ENCODE results near the gene ABCF1. TPM values are rescaled to one million over a fixed set of nuclear protein-coding genes. Genes with fewer than 3 reads are reported as not detected.

Gene ABCF1
- total and polyA plus RNA-seq, 2 of the 8 experiments (the other 6 are each of a cell fraction or from before 2014, with no cell fraction given): 48.8 to 123 TPM

GRCh38 chr6:30619561-30619960 lies 48.3 kb downstream of the ABCF1 start:
- no peak for TF ChIP-seq POLR2AphosphoS5 (IDR thresholded peaks at IDR 0.05; ENCODE audit: low read depth, low read length)
- no peak for TF ChIP-seq TCF12 (IDR thresholded peaks at IDR 0.05; ENCODE audit: low read depth, low read length)
- TF ChIP-seq RAD21 (IDR thresholded peaks at IDR 0.05 in 1 of 2, conservative IDR thresholded peaks at IDR 0.05 in 1 of 2; ENCODE audit: low read depth in 2 of 2, low read length in 2 of 2): no peak
- no peak for TF ChIP-seq JUN (IDR thresholded peaks at IDR 0.05; ENCODE audit: low read depth, low read length)
- TF ChIP-seq SIX5 (IDR thresholded peaks at IDR 0.05; ENCODE audit: low read depth, low read length): no peak
- no peak for TF ChIP-seq NRF1 (IDR thresholded peaks at IDR 0.05; ENCODE audit: low read depth, low read length)
- no peak overlapping the region for H3K18ac ChIP-seq (ENCODE audit: extremely low read depth, low read length)
- no peak overlapping the region for H3K9ac ChIP-seq (replicated peaks in 1 of 4; ENCODE audit: extremely low read depth in 1 of 4, low read depth in 3 of 4, low read length in 3 of 4)
- no peak overlapping the region for H4K91ac ChIP-seq (replicated peaks; ENCODE audit: insufficient read length, low read length)
- H3K27ac ChIP-seq (ENCODE audit: low read depth, low read length): no peak overlapping the region
- H2BK15ac ChIP-seq (ENCODE audit: low read length): no peak overlapping the region
- POLR2A ChIA-PET (ENCODE audit: partially characterized antibody): interaction anchor here (1.1 to 3.8 kb wide), 6 partner anchors 15 to 104 kb away, joined by 3 to 43 read pairs (median 23); no protein-coding TSS in a partner anchor
- H3K79me1 ChIP-seq (ENCODE audit: low read depth, low read length): peaks cover 3% of the 10 kb centered on the region; the same call in 1 of the 2 replicates
- no peak overlapping the region for H3K23ac ChIP-seq (ENCODE audit: insufficient read length)
- no peaks in the 10 kb centered on the region for H3K9me3 ChIP-seq (ENCODE audit: insufficient read depth in 2 of 2, low read depth in 1 of 2, low read length in 1 of 2)
- peaks cover 4 to 38% of the 10 kb centered on the region in 2 experiments; a peak in 3 of 4 replicates for H3K79me2 ChIP-seq (ENCODE audit: control insufficient read depth in 1 of 2, insufficient read depth in 2 of 2, low read length in 2 of 2)
- H4K5ac ChIP-seq (ENCODE audit: insufficient read length, low read depth, low read length): no peak overlapping the region
- no peak overlapping the region for H2AK5ac ChIP-seq (ENCODE audit: low read depth, low read length)
- H2BK120ac ChIP-seq (replicated peaks; ENCODE audit: low read depth, low read length): no peak overlapping the region
- H2AFZ ChIP-seq (ENCODE audit: low read length): no peak overlapping the region
- no peak overlapping the region for H3K4me2 ChIP-seq (ENCODE audit: insufficient read depth in 1 of 2, low read depth in 2 of 2, low read length in 2 of 2)
- peaks cover 0 to 3% (median under 1%) of the 10 kb centered on the region in 4 experiments; a peak in 4 of 7 replicates for H3K4me1 ChIP-seq (replicated peaks in 1 of 4; ENCODE audit: control insufficient read depth in 3 of 4, insufficient read depth in 4 of 4, low read length in 3 of 4)
- no peak for DNase-seq (ENCODE audit: low read depth in 1 of 2, low spot score in 2 of 2)
- H3K56ac ChIP-seq (replicated peaks; ENCODE audit: insufficient read length, low read depth, low read length): no peak overlapping the region
- no peak overlapping the region for H2BK20ac ChIP-seq (ENCODE audit: low read length)
- no peak overlapping the region for H4K8ac ChIP-seq (ENCODE audit: extremely low read depth, insufficient read depth, low read length)
- H2BK5ac ChIP-seq (ENCODE audit: low read depth, low read length): no peak overlapping the region
- no peak overlapping the region for H3K14ac ChIP-seq (ENCODE audit: insufficient read length)
- no peak overlapping the region for H3K4ac ChIP-seq (replicated peaks; ENCODE audit: insufficient read length, low read depth, low read length)
- no peak for FAIRE-seq
- peaks cover 0 to 2% of the 10 kb centered on the region in 2 experiments for H4K20me1 ChIP-seq (replicated peaks in 1 of 2; ENCODE audit: control insufficient read depth in 1 of 2, insufficient read depth in 2 of 2, low read length in 2 of 2)
- CTCF ChIA-PET (ENCODE audit: partially characterized antibody): interaction anchor here (0.6 to 0.9 kb wide), 3 partner anchors 25 to 612 kb away, joined by 3 read pairs; no protein-coding TSS in a partner anchor
- peaks cover 10 to 43% (median 30%) of the 10 kb centered on the region in 4 experiments for H3K36me3 ChIP-seq (ENCODE audit: control insufficient read depth in 2 of 4, insufficient read depth in 4 of 4, low read length in 3 of 4)
- 96% methylated on average over 11 of the region's 11 CpGs; no CpG with 5 or more reads in 1 of the 2 experiments for WGBS, 2 experiments (ENCODE audit: extremely low coverage in 1 of 2, insufficient coverage in 1 of 2, insufficient read length in 1 of 2, insufficient replicate concordance in 2 of 2, low coverage in 1 of 2, low lambda C conversion rate in 2 of 2, missing lambda C conversion rate in 1 of 2)
- H3K4me3 ChIP-seq (ENCODE audit: extremely low read depth in 1 of 4, insufficient read depth in 2 of 4, low read depth in 3 of 4, low read length in 4 of 4): no peak overlapping the region
- no peak overlapping the region for H2BK12ac ChIP-seq (ENCODE audit: low read depth, low read length)
- H3K23me2 ChIP-seq (ENCODE audit: low read depth, low read length): peaks cover 12% of the 10 kb centered on the region
- H3K27me3 ChIP-seq (replicated peaks in 1 of 4; ENCODE audit: control insufficient read depth in 3 of 4, extremely low read depth in 1 of 4, insufficient read depth in 3 of 4, low read length in 3 of 4): no peaks in the 10 kb centered on the region
